A549 (cell line): ENCODE measurements around the gene ANKS4B. TPM values are rescaled to one million over a fixed set of nuclear protein-coding genes. Genes with fewer than 3 reads are reported as not detected.

Experiments
- ATAC-seq, 2 experiments: fragments of 200-7000 bp in 1 of 2; fragments of >200 bp in 1 of 2; cut with Nextera tagmentation in 1 of 2; cut with Tn5 transposase in 1 of 2; 3 replicates each; pipeline versions ENCODE4 v1.8.0 to v1.9.1; 2018 to 2020; ENCODE audit warnings: mild to moderate bottlenecking in 1 of 2, moderate library complexity in 1 of 2
- CTCF ChIA-PET: fragments of 300-600 bp; sonication (Branson Sonifier 250); formaldehyde crosslinking; extraction: SDS; loops from one replicate; lab custom pipeline; 2021; ENCODE audit warnings: antibody characterized with exemption, inconsistent platforms; lab: Yijun Ruan, JAX
- POLR2A ChIA-PET: fragments of 350-600 bp; formaldehyde crosslinking; extraction: SDS; loops from one replicate; lab custom pipeline; 2021; ENCODE audit warnings: antibody characterized with exemption, inconsistent platforms; lab: Yijun Ruan, JAX
- DNase-seq, 2 experiments: peaks; one replicate each; pipeline versions ENCODE4 v3.0.0 to v3.0.0-alpha.2; 2011 to 2016; ENCODE audit warnings: low read depth in 1 of 2, low spot score in 1 of 2
- FAIRE-seq: peaks from 2 replicates; lab custom pipeline; 2011; peaks lifted over from hg19 to GRCh38; lab: Jason Lieb, UNC
- H3K27ac ChIP-seq, 2 experiments: fragments of >200 bp; sonication (Bioruptor Twin); formaldehyde crosslinking; 3 replicates each; pipeline ENCODE4 v1.5.1; 2016 to 2017
- H3K4me1 ChIP-seq: fragments of >200 bp; sonication (Bioruptor Twin); formaldehyde crosslinking; 3 replicates; pipeline ENCODE4 v1.6.1; 2016
- H3K4me2 ChIP-seq: fragments of >200 bp; sonication (Bioruptor Twin); formaldehyde crosslinking; 3 replicates; pipeline ENCODE4 v1.6.1; 2016
- H3K4me3 ChIP-seq: fragments of >200 bp; sonication (Bioruptor Twin); formaldehyde crosslinking; 3 replicates; pipeline ENCODE4 v1.5.1; 2016
- H3K9me3 ChIP-seq: fragments of >200 bp; sonication (Bioruptor Twin); formaldehyde crosslinking; 3 replicates; pipeline ENCODE4 v1.6.1; 2016
- CBX8 ChIP-seq: fragments of 200-600 bp; sonication (generic); IDR thresholded peaks from 2 replicates; pipeline ENCODE4 v1.6.1; 2016
- CEBPB ChIP-seq, 2 experiments: fragments of >200 bp in 1 of 2; sonication (Bioruptor Twin) in 1 of 2; formaldehyde crosslinking in 1 of 2; IDR thresholded peaks; 2 replicates each; pipeline ENCODE4 v1.6.1; 2012 to 2016
- CHD4 ChIP-seq: fragments of 200-600 bp; sonication (generic); IDR thresholded peaks from 2 replicates; pipeline ENCODE4 v1.6.1; 2016; ENCODE audit warnings: antibody characterized with exemption, mild to moderate bottlenecking, borderline replicate concordance
- EHF ChIP-seq: fragments of 250-450 bp; sonication (Bioruptor Pico); IDR thresholded peaks from 2 replicates; pipeline ENCODE4 v1.5.0; 2020; ENCODE audit warnings: mild to moderate bottlenecking
- FOSB ChIP-seq: fragments of 250-450 bp; sonication (Bioruptor Pico); IDR thresholded peaks from 2 replicates; pipeline ENCODE4 v1.5.0; 2020; ENCODE audit warnings: mild to moderate bottlenecking, moderate library complexity
- GATA3 ChIP-seq: IDR thresholded peaks from 2 replicates; pipeline ENCODE4 v1.6.1; 2012; ENCODE audit warnings: borderline replicate concordance
- HOXA7 ChIP-seq: fragments of 250-450 bp; sonication (Bioruptor Pico); IDR thresholded peaks from 2 replicates; pipeline ENCODE4 v1.5.0; 2020; ENCODE audit warnings: mild to moderate bottlenecking, moderate library complexity
- KDM5A ChIP-seq: fragments of 200-600 bp; sonication (generic); IDR thresholded peaks from 2 replicates; pipeline ENCODE4 v1.6.1; 2016; ENCODE audit warnings: antibody characterized with exemption, mild to moderate bottlenecking
- MAZ ChIP-seq: fragments of 150-350 bp; IDR thresholded peaks from 2 replicates; pipeline ENCODE4 v1.6.1; 2014; ENCODE audit warnings: antibody characterized with exemption, low read depth, low read length, borderline replicate concordance
- NFE2L2 ChIP-seq: fragments of 150-350 bp; conservative IDR thresholded peaks from 2 replicates; pipeline ENCODE4 v1.6.1; 2014; ENCODE audit warnings: low read length
- PHF8 ChIP-seq: fragments of 200-600 bp; sonication (generic); IDR thresholded peaks from 2 replicates; pipeline ENCODE4 v1.6.1; 2016; ENCODE audit warnings: low read depth, mild to moderate bottlenecking, antibody characterized with exemption, moderate library complexity, borderline replicate concordance
- POLR2A ChIP-seq: IDR thresholded peaks from 2 replicates; pipeline ENCODE4 v1.6.1; 2012; ENCODE audit warnings: mild to moderate bottlenecking, low read length
- RAD21 ChIP-seq, 2 experiments: fragments of >200 bp in 1 of 2; sonication (Bioruptor Twin) in 1 of 2; formaldehyde crosslinking in 1 of 2; IDR thresholded peaks in 1 of 2; conservative IDR thresholded peaks in 1 of 2; 2 replicates in 1 of 2; 3 replicates in 1 of 2; pipeline ENCODE4 v1.6.1; 2012 to 2018; ENCODE audit warnings: inconsistent platforms in 1 of 2
- RARB ChIP-seq: fragments of 250-450 bp; sonication (Bioruptor Pico); IDR thresholded peaks from 2 replicates; pipeline ENCODE4 v1.8.0; 2021; ENCODE audit warnings: mild to moderate bottlenecking, moderate library complexity
- SREBF2 ChIP-seq: fragments of 450-650 bp; IDR thresholded peaks from 2 replicates; pipeline ENCODE4 v1.6.1; 2014; ENCODE audit warnings: mild to moderate bottlenecking, moderate library complexity
- WGBS: methylation state at CpG from one replicate; pipeline ENCODE4 v1.1.6; 2017; ENCODE audit errors: missing lambda C conversion rate; 5-methylcytosine and 5-hydroxymethylcytosine counted together
- polyA plus RNA-seq, 4 experiments: library from polyadenylated mRNA; depleted of rRNA in 3 of 4; stranded (reverse); fragments of >200 nt; fragmentation: RNase III in 1 of 4; extraction: RNeasy Plus Mini Kit Qiagen cat#74134 plus additional on column Dnase treatment in 1 of 4; gene quantifications; 2 replicates in 3 of 4; 3 replicates in 1 of 4; pipeline ENCODE4 v1.2.3, GENCODE V29; 2011 to 2017
- TF ChIP-seq, protein P1 (sequence below): IDR thresholded peaks from 2 replicates; pipeline ENCODE4 v1.6.1; 2012
- TF ChIP-seq, protein P2 (sequence below): fragments of 250-450 bp; sonication (Bioruptor Pico); IDR thresholded peaks from 2 replicates; pipeline ENCODE4 v1.5.0; 2021; ENCODE audit warnings: mild to moderate bottlenecking, moderate library complexity, borderline replicate concordance
- TF ChIP-seq, protein P3 (sequence below): fragments of 450-650 bp; IDR thresholded peaks from 2 replicates; pipeline ENCODE4 v1.6.1; 2014; ENCODE audit warnings: antibody characterized with exemption
- TF ChIP-seq, protein P4 (sequence below): fragments of >200 bp; sonication (Bioruptor Twin); formaldehyde crosslinking; IDR thresholded peaks from 2 replicates; pipeline ENCODE4 v1.6.1; 2016
- TF ChIP-seq, protein P5 (sequence below): fragments of 150-350 bp; IDR thresholded peaks from 2 replicates; pipeline ENCODE4 v1.6.1; 2014; ENCODE audit warnings: low read depth, mild to moderate bottlenecking, low read length
- TF ChIP-seq, protein P6 (sequence below): fragments of >200 bp; sonication (Bioruptor Twin); formaldehyde crosslinking; IDR thresholded peaks from 3 replicates; pipeline ENCODE4 v1.6.1; 2016
- TF ChIP-seq, protein P7 (sequence below): fragments of >200 bp; sonication (Bioruptor Twin); formaldehyde crosslinking; IDR thresholded peaks from 3 replicates; pipeline ENCODE4 v1.5.1; 2016
- TF ChIP-seq, protein P8 (sequence below): IDR thresholded peaks from 2 replicates; pipeline ENCODE4 v1.6.1; 2012; ENCODE audit warnings: low read depth, borderline replicate concordance
- TF ChIP-seq, protein P9 (sequence below): fragments of 200-600 bp; sonication (generic); IDR thresholded peaks from 2 replicates; pipeline ENCODE4 v1.6.1; 2016; ENCODE audit warnings: antibody characterized with exemption, mild to moderate bottlenecking, moderate library complexity

The ANKS4B gene
- polyA plus RNA-seq, 2 of the 4 experiments (the other 2 are of a cell fraction): 0.27 to 1.8 TPM

DNA sequence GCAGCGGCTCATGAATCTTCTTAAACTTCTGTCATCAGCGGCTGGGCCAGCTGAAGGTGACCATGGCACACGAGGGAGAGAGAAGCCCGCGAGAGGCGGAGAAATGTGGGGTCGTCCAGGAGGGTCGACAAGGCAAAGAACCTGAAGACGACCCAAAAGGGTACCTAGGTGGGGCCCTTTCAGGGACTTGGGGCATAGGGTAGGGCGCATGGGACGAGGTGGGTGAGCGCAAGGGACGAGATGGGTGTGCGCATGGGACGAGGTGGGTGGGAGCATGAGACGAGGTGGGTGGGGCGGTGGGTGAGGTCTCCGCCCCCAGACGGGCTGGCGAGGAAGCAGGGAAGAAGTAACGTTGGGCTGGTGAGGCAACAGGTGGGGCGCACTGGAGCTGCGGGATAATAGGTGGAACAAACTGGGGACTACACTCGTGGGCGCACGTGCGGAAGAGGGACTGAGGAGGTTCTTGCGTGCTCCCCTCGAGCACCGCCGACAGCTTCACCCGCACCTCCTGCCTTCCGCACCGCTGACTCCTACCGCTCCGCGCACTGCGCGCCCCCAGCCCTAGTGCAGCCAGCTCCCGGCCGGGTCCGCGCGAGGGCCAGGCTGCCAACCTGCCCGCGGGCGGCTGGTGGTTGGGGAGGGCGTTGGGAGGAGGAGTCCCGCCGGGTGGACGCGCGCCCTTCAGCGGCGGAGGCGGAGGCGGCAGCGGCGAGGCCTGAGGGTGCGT, 67.8 kb downstream of the ANKS4B start:
- POLR2A ChIA-PET: interaction anchor here (0.8 to 2.3 kb wide), 17 partner anchors 11 to 1136 kb away, joined by 3 to 32 read pairs (median 4); partner anchors contain the start of genes ERI2, LDAF1 and REXO5
- peak overlapping the region; percentile 90 for H3K4me2 ChIP-seq
- FAIRE-seq (no peak), ATAC-seq (peak; percentile 92), DNase-seq (peak; percentile 91 to 93)
- CTCF ChIA-PET: interaction anchor here (0.6 to 4.5 kb wide), 57 partner anchors 9 to 1072 kb away, joined by 3 to 141 read pairs (median 4); partner anchors contain the start of genes ANKS4B, CRYM, ERI2 and LDAF1
- WGBS: 2% methylated on average over 30 of the region's 60 CpGs
- peak overlapping the region; percentile 82 to 93 for H3K27ac ChIP-seq
- H3K4me3 ChIP-seq: peak overlapping the region; percentile 63
- peaks cover 23% of the 10 kb centered on the region for H3K4me1 ChIP-seq
- H3K9me3 ChIP-seq: no peaks in the 10 kb centered on the region
- TF ChIP-seq FOSB (CRISPR knock-in tag) (no peak), RARB (CRISPR knock-in tag) (no peak), MAZ (no peak), KDM5A (no peak), NFE2L2 (no peak), PHF8 (0 out of 2 replicates have a peak, but pooled peaks have one; percentile 18), POLR2A (peak; percentile 58), EHF (CRISPR knock-in tag) (no peak), SREBF2 (no peak), CEBPB (IDR thresholded peaks at IDR 0.05) (peak in 1 of 2 experiments; percentile 59; a peak in 1 of 4 replicates), GATA3 (peak; percentile 11), RAD21 (conservative IDR thresholded peaks at IDR 0.05 in 1 of 2, IDR thresholded peaks at IDR 0.05 in 1 of 2) (peak in 1 of 2 experiments; percentile 28; a peak in 1 of 5 replicates), HOXA7 (CRISPR knock-in tag) (no peak), CHD4 (no peak), CBX8 (no peak)
- TF ChIP-seq, protein P1, sequence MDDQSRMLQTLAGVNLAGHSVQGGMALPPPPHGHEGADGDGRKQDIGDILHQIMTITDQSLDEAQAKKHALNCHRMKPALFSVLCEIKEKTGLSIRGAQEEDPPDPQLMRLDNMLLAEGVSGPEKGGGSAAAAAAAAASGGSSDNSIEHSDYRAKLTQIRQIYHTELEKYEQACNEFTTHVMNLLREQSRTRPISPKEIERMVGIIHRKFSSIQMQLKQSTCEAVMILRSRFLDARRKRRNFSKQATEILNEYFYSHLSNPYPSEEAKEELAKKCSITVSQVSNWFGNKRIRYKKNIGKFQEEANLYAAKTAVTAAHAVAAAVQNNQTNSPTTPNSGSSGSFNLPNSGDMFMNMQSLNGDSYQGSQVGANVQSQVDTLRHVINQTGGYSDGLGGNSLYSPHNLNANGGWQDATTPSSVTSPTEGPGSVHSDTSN: peak; percentile 77
- TF ChIP-seq, protein P2, sequence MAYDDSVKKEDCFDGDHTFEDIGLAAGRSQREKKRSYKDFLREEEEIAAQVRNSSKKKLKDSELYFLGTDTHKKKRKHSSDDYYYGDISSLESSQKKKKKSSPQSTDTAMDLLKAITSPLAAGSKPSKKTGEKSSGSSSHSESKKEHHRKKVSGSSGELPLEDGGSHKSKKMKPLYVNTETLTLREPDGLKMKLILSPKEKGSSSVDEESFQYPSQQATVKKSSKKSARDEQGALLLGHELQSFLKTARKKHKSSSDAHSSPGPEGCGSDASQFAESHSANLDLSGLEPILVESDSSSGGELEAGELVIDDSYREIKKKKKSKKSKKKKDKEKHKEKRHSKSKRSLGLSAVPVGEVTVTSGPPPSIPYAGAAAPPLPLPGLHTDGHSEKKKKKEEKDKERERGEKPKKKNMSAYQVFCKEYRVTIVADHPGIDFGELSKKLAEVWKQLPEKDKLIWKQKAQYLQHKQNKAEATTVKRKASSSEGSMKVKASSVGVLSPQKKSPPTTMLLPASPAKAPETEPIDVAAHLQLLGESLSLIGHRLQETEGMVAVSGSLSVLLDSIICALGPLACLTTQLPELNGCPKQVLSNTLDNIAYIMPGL (CRISPR knock-in tag): no peak
- TF ChIP-seq, protein P3, sequence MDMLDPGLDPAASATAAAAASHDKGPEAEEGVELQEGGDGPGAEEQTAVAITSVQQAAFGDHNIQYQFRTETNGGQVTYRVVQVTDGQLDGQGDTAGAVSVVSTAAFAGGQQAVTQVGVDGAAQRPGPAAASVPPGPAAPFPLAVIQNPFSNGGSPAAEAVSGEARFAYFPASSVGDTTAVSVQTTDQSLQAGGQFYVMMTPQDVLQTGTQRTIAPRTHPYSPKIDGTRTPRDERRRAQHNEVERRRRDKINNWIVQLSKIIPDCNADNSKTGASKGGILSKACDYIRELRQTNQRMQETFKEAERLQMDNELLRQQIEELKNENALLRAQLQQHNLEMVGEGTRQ: 0 out of 2 replicates have a peak, but pooled peaks have one; percentile 10
- TF ChIP-seq, protein P4, sequence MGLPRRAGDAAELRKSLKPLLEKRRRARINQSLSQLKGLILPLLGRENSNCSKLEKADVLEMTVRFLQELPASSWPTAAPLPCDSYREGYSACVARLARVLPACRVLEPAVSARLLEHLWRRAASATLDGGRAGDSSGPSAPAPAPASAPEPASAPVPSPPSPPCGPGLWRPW: no peak
- TF ChIP-seq, protein P5, sequence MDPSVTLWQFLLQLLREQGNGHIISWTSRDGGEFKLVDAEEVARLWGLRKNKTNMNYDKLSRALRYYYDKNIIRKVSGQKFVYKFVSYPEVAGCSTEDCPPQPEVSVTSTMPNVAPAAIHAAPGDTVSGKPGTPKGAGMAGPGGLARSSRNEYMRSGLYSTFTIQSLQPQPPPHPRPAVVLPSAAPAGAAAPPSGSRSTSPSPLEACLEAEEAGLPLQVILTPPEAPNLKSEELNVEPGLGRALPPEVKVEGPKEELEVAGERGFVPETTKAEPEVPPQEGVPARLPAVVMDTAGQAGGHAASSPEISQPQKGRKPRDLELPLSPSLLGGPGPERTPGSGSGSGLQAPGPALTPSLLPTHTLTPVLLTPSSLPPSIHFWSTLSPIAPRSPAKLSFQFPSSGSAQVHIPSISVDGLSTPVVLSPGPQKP: no peak
- TF ChIP-seq, protein P6, sequence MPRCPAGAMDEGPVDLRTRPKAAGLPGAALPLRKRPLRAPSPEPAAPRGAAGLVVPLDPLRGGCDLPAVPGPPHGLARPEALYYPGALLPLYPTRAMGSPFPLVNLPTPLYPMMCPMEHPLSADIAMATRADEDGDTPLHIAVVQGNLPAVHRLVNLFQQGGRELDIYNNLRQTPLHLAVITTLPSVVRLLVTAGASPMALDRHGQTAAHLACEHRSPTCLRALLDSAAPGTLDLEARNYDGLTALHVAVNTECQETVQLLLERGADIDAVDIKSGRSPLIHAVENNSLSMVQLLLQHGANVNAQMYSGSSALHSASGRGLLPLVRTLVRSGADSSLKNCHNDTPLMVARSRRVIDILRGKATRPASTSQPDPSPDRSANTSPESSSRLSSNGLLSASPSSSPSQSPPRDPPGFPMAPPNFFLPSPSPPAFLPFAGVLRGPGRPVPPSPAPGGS: 0 out of 3 replicates have a peak, but pooled peaks have one; percentile 66
- TF ChIP-seq, protein P7, sequence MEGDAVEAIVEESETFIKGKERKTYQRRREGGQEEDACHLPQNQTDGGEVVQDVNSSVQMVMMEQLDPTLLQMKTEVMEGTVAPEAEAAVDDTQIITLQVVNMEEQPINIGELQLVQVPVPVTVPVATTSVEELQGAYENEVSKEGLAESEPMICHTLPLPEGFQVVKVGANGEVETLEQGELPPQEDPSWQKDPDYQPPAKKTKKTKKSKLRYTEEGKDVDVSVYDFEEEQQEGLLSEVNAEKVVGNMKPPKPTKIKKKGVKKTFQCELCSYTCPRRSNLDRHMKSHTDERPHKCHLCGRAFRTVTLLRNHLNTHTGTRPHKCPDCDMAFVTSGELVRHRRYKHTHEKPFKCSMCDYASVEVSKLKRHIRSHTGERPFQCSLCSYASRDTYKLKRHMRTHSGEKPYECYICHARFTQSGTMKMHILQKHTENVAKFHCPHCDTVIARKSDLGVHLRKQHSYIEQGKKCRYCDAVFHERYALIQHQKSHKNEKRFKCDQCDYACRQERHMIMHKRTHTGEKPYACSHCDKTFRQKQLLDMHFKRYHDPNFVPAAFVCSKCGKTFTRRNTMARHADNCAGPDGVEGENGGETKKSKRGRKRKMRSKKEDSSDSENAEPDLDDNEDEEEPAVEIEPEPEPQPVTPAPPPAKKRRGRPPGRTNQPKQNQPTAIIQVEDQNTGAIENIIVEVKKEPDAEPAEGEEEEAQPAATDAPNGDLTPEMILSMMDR: peak; percentile 33; the same call in 2 of the 3 replicates
- TF ChIP-seq, protein P8, sequence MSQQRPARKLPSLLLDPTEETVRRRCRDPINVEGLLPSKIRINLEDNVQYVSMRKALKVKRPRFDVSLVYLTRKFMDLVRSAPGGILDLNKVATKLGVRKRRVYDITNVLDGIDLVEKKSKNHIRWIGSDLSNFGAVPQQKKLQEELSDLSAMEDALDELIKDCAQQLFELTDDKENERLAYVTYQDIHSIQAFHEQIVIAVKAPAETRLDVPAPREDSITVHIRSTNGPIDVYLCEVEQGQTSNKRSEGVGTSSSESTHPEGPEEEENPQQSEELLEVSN: peak; percentile 16; the same call in 1 of the 2 replicates
- TF ChIP-seq, protein P9, sequence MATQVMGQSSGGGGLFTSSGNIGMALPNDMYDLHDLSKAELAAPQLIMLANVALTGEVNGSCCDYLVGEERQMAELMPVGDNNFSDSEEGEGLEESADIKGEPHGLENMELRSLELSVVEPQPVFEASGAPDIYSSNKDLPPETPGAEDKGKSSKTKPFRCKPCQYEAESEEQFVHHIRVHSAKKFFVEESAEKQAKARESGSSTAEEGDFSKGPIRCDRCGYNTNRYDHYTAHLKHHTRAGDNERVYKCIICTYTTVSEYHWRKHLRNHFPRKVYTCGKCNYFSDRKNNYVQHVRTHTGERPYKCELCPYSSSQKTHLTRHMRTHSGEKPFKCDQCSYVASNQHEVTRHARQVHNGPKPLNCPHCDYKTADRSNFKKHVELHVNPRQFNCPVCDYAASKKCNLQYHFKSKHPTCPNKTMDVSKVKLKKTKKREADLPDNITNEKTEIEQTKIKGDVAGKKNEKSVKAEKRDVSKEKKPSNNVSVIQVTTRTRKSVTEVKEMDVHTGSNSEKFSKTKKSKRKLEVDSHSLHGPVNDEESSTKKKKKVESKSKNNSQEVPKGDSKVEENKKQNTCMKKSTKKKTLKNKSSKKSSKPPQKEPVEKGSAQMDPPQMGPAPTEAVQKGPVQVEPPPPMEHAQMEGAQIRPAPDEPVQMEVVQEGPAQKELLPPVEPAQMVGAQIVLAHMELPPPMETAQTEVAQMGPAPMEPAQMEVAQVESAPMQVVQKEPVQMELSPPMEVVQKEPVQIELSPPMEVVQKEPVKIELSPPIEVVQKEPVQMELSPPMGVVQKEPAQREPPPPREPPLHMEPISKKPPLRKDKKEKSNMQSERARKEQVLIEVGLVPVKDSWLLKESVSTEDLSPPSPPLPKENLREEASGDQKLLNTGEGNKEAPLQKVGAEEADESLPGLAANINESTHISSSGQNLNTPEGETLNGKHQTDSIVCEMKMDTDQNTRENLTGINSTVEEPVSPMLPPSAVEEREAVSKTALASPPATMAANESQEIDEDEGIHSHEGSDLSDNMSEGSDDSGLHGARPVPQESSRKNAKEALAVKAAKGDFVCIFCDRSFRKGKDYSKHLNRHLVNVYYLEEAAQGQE: no peak; the same call in 1 of the 2 replicates
